Aorta (tissue), 5 donors: ENCODE data around the gene ZFYVE26. TPM values are rescaled to one million over a fixed set of nuclear protein-coding genes. Genes with fewer than 3 reads are reported as not detected.
"Not testable (repeated sequence)": the region's sequence is repeated elsewhere in the genome, so short reads cannot be mapped to it uniquely, and the experiment has no call there.

Experiments
- ATAC-seq: fragments of 200-7000 bp; cut with Tn5 transposase; one replicate; pipeline ENCODE4 v1.9.1; 2022; ENCODE audit warnings: moderate library complexity; ENCODE audit not compliant: low FRiP score
- DNase-seq, 2 donors: peaks; one replicate each; pipeline ENCODE4 v3.0.0-alpha.2; 2020
- H3K27ac ChIP-seq, 2 donors: one replicate each; pipeline ENCODE4 v1.5.1; 2013; ENCODE audit warnings: low read length in 2 of 2, mild to moderate bottlenecking in 2 of 2, moderate library complexity in 2 of 2, control low read depth in 1 of 2, inconsistent platforms in 1 of 2, low read depth in 1 of 2
- H3K27me3 ChIP-seq, 2 donors: one replicate each; pipeline ENCODE4 v1.6.1; 2013; ENCODE audit warnings: control low read depth in 1 of 2, low read length in 1 of 2, mild to moderate bottlenecking in 1 of 2, moderate library complexity in 1 of 2; ENCODE audit not compliant: insufficient read depth in 2 of 2, control insufficient read depth in 1 of 2
- H3K36me3 ChIP-seq, 2 donors: one replicate each; pipeline ENCODE4 v1.6.1; 2013; ENCODE audit warnings: control low read depth in 1 of 2, low read length in 1 of 2, mild to moderate bottlenecking in 1 of 2; ENCODE audit not compliant: insufficient read depth in 2 of 2, control insufficient read depth in 1 of 2
- H3K4me1 ChIP-seq, 2 donors: one replicate each; pipeline ENCODE4 v1.6.1; 2013; ENCODE audit warnings: low read length in 2 of 2, control low read depth in 1 of 2, mild to moderate bottlenecking in 1 of 2, moderate library complexity in 1 of 2; ENCODE audit not compliant: insufficient read depth in 2 of 2, control insufficient read depth in 1 of 2
- H3K4me3 ChIP-seq, 2 donors: one replicate each; pipeline ENCODE4 v1.5.1; 2013; ENCODE audit warnings: low read length in 2 of 2, control low read depth in 1 of 2, mild to moderate bottlenecking in 1 of 2
- H3K9me3 ChIP-seq: one replicate; pipeline ENCODE4 v1.6.1; 2013; ENCODE audit warnings: mild to moderate bottlenecking, low read length; ENCODE audit not compliant: control insufficient read depth
- WGBS, 2 donors: extraction: QIAGEN DNeasy Blood & Tissue Kit; methylation state at CpG; one replicate each; pipeline ENCODE4 v1.1.7; 2013; 5-methylcytosine and 5-hydroxymethylcytosine counted together
- intact Hi-C, 2 donors: fragments of 100-400 bp; cut with DNase I; formaldehyde crosslinking; loops; one replicate each; pipeline versions ENCODE4 v1.14.2 to v1.15.0; 2022
- polyA plus RNA-seq, 2 donors: library from polyadenylated mRNA; stranded (reverse); fragments of 200-250 nt; gene quantifications; one replicate each; pipeline ENCODE4 v1.2.3, GENCODE V29; 2013
- total RNA-seq, 2 donors: library from RNA; stranded (reverse); fragmentation: NEBNext Ultra II Directional; extraction: Animal tissue kit (Norgen Biotek cat#: 25700); gene quantifications; one replicate each; pipeline ENCODE4 v1.2.1, GENCODE V29; 2021
- donor health status: healthy with polysubstance abuse.
- donor health status: Bipolar disorder and iron deficiency.
- donor health status: DM: no; HTN: no; CAD: no.
- donor health status: DM: no; HTN: no; CAD: no.
- donor health status: DM: yes; HTN: yes; CAD: no.

Gene ZFYVE26
- total and polyA plus RNA-seq, 4 donors, result 5.9 to 34.9 (median 14.1) TPM

GRCh38 chr14:67733616-67734015 lies 82.8 kb downstream of the ZFYVE26 start:
- intact Hi-C loops, result no loop called here
- DNase-seq (no peak), ATAC-seq (no peak)
- H3K4me1 ChIP-seq, result no peaks in the 10 kb centered on the region
- no peaks in the 10 kb centered on the region for H3K27me3 ChIP-seq
- no peaks in the 10 kb centered on the region for H3K36me3 ChIP-seq
- WGBS, 2 donors, result 62 to 69% methylated on average over 4 of the region's 4 CpGs
- no peaks in the 10 kb centered on the region for H3K9me3 ChIP-seq
- H3K27ac ChIP-seq, result no peak overlapping the region
- H3K4me3 ChIP-seq, result no peak overlapping the region

- Histone ChIP-seq H3K27me3 (no peaks in the 10 kb centered on the region), H3K9me3 (no peaks in the 10 kb centered on the region), H3K36me3 (no peaks in the 10 kb centered on the region), H3K4me3 (no peak overlapping the region), H3K27ac (no peak overlapping the region), H3K4me1 (no peaks in the 10 kb centered on the region)
- ATAC-seq (no peak), DNase-seq (no peak)
- intact Hi-C loops, result no loop called here
- 36 to 38% methylated on average over 21 of the region's 21 CpGs for WGBS, 2 donors
Observed at GRCh38 chr14:67729072-67729885, 87.1 kb downstream of the ZFYVE26 start.

DNA sequence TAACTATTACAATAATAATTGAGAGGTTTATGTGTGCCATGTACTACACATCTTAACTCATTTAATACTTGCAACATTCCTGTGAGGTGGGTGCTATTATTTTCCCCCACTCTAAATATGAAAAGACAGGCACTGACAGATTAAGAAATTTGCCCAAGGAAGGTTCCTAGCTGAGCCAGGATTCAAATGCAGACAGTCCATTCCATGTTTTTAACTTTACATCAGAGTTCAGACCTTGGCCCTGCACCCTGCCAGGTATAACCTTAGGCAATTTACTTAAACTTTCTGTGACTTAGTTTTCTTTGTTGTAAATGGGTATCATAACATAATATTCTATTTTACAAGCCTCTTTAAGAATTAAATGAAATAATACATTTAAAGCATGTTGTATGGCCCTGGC lies 88.1 kb downstream of the ZFYVE26 start:
- no peaks in the 10 kb centered on the region for H3K36me3 ChIP-seq
- H3K4me1 ChIP-seq, result no peaks in the 10 kb centered on the region
- DNase-seq (no peak), ATAC-seq (no peak)
- H3K4me3 ChIP-seq, result no peak overlapping the region
- no peak overlapping the region for H3K27ac ChIP-seq
- intact Hi-C loops, result no loop called here
- H3K27me3 ChIP-seq, result no peaks in the 10 kb centered on the region
- no peaks in the 10 kb centered on the region for H3K9me3 ChIP-seq

DNA sequence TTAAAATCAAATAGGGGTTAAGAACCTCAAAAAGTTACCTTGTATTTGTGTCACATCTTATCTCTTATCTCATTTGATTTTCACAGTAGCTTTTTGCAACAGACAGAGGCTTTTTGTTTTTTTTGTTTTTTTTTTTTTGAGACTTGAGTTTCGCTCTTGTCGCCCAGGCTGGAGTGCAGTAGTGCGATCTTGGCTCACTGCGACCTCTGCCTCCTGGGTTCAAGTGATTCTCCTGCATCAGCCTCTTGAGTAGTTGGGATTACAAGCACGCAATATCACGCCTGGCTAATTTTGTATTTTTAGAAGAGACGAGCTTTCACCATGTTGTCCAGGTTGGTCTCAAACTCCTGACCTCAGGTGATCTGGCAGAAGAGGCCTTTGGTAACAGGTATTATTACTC lies 89.0 kb downstream of the ZFYVE26 start:
- Histone ChIP-seq H3K4me3 (no peak overlapping the region), H3K27me3 (no peaks in the 10 kb centered on the region), H3K27ac (no peak overlapping the region), H3K9me3 (no peaks in the 10 kb centered on the region), H3K4me1 (peaks cover 0 to under 1% of the 10 kb centered on the region in 2 donors), H3K36me3 (no peaks in the 10 kb centered on the region)
- DNase-seq (no peak), ATAC-seq (no peak)
- 93 to 95% methylated on average over 7 of the region's 7 CpGs for WGBS, 2 donors
- intact Hi-C loops, result no loop called here

GRCh38 chr14:67725171-67725570 lies 91.2 kb downstream of the ZFYVE26 start:
- Histone ChIP-seq H3K27ac (no peak overlapping the region), H3K36me3 (no peaks in the 10 kb centered on the region), H3K4me3 (no peak overlapping the region), H3K4me1 (peaks cover 0 to 3% of the 10 kb centered on the region in 2 donors), H3K27me3 (no peaks in the 10 kb centered on the region), H3K9me3 (no peaks in the 10 kb centered on the region)
- 88 to 89% methylated on average over 5 of the region's 5 CpGs for WGBS, 2 donors
- ATAC-seq, result no peak
- intact Hi-C loops, result no loop called here
- no peak for DNase-seq

DNA sequence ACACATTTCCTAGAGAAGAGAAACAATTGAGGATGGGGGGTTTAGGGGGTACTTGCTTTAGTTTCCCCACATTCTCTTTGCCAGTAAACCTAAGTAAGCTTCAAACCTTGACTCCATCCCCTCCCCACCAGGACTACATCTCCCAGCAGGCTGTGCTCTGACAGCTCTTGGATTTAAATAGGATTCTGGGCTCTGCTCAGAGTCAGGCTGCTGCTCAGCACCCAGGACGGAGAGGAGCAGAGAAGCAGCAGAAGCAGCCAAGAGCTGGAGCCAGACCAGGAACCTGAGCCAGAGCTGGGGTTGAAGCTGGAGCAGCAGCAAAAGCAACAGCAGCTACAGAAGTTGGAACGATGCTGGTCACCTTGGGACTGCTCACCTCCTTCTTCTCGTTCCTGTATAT lies 94.1 kb downstream of the ZFYVE26 start:
- ATAC-seq (peak; percentile 70), DNase-seq (peak; percentile 74 to 80)
- WGBS, 2 donors, result 2% methylated on average over 3 of the region's 3 CpGs
- Histone ChIP-seq H3K27ac (no peak overlapping the region), H3K4me1 (peaks cover 0 to 3% of the 10 kb centered on the region in 2 donors), H3K4me3 (no peak overlapping the region), H3K27me3 (no peaks in the 10 kb centered on the region), H3K9me3 (no peaks in the 10 kb centered on the region), H3K36me3 (no peaks in the 10 kb centered on the region)
- intact Hi-C loops, result no loop called here

- no peak for ATAC-seq
- Histone ChIP-seq H3K27me3 (no peaks in the 10 kb centered on the region), H3K4me1 (peaks cover 0 to 3% of the 10 kb centered on the region in 2 donors), H3K9me3 (no peaks in the 10 kb centered on the region), H3K27ac (no peak overlapping the region), H3K4me3 (no peak overlapping the region), H3K36me3 (no peaks in the 10 kb centered on the region)
- DNase-seq, result no peak
- intact Hi-C loops, result no loop called here
- 45 to 49% methylated on average over 5 of the region's 5 CpGs for WGBS, 2 donors
Observed at GRCh38 chr14:67721875-67722274, 94.5 kb downstream of the ZFYVE26 start.

GRCh38 chr14:67719866-67720265 lies 96.5 kb downstream of the ZFYVE26 start:
- no peaks in the 10 kb centered on the region for H3K27me3 ChIP-seq
- DNase-seq, result no peak
- H3K27ac ChIP-seq, result no peak overlapping the region
- no peaks in the 10 kb centered on the region for H3K36me3 ChIP-seq
- intact Hi-C loops, result no loop called here
- 45 to 54% methylated on average over 2 of the region's 2 CpGs for WGBS, 2 donors
- no peak for ATAC-seq
- no peaks in the 10 kb centered on the region for H3K9me3 ChIP-seq
- no peak overlapping the region for H3K4me3 ChIP-seq
- peaks cover 0 to 3% of the 10 kb centered on the region in 2 donors for H3K4me1 ChIP-seq

GRCh38 chr14:67719385-67719784 lies 97.0 kb downstream of the ZFYVE26 start:
- H3K4me1 ChIP-seq, intact Hi-C loops, DNase-seq, H3K27ac ChIP-seq, H3K27me3 ChIP-seq, H3K4me3 ChIP-seq, ATAC-seq, H3K9me3 ChIP-seq, H3K36me3 ChIP-seq: not testable (repeated sequence)
- 87 to 91% methylated on average over 3 of the region's 3 CpGs for WGBS, 2 donors
